Stomach (tissue), 4 donors: ENCODE results near the gene NLGN1.

Experiments
- POLR2A ChIP-seq, 4 donors: fragments of 450-650 bp; IDR thresholded peaks; one replicate each; pipeline ENCODE4 v1.6.1; 2016; ENCODE audit warnings: antibody characterized with exemption in 4 of 4, control low read depth in 2 of 4, mild to moderate bottlenecking in 1 of 4, moderate library complexity in 1 of 4
- POLR2AphosphoS5 ChIP-seq, 3 donors: sonication (generic); formaldehyde crosslinking; IDR thresholded peaks; one replicate each; pipeline ENCODE4 v1.6.1; 2016; ENCODE audit warnings: antibody characterized with exemption in 3 of 3
- TF ChIP-seq, protein P1 (sequence below), 7 experiments: fragments of 450-650 bp in 4 of 7; fragments of 200-600 bp in 3 of 7; sonication (generic) in 3 of 7; IDR thresholded peaks; one replicate each; pipeline ENCODE4 v1.5.1; 2016 to 2019; ENCODE audit warnings: antibody characterized with exemption in 7 of 7, control low read depth in 2 of 7, mild to moderate bottlenecking in 1 of 7

DNA sequence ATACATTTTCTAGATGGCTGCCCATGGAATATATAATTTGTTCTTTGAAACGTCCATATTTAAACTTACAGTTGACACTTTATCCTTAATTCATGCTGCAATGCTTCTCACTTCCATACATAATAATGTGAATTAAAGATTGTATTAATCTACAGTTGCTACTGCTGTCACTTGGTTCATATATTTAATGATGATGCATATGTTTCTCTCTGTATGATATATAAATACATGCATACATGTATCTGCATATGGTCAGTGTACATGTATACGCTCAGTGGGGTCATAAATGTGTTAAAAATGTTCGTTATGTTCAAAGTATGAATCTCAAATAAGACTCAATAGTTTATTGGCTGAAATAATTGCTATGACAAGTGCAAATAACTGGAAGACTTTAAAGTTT lies 382.5 kb downstream of the NLGN1 start:
- TF ChIP-seq, protein P1, sequence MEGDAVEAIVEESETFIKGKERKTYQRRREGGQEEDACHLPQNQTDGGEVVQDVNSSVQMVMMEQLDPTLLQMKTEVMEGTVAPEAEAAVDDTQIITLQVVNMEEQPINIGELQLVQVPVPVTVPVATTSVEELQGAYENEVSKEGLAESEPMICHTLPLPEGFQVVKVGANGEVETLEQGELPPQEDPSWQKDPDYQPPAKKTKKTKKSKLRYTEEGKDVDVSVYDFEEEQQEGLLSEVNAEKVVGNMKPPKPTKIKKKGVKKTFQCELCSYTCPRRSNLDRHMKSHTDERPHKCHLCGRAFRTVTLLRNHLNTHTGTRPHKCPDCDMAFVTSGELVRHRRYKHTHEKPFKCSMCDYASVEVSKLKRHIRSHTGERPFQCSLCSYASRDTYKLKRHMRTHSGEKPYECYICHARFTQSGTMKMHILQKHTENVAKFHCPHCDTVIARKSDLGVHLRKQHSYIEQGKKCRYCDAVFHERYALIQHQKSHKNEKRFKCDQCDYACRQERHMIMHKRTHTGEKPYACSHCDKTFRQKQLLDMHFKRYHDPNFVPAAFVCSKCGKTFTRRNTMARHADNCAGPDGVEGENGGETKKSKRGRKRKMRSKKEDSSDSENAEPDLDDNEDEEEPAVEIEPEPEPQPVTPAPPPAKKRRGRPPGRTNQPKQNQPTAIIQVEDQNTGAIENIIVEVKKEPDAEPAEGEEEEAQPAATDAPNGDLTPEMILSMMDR (IDR thresholded peaks at IDR 0.05) = no peak
- TF ChIP-seq POLR2A (IDR thresholded peaks at IDR 0.05) (no peak), POLR2AphosphoS5 (IDR thresholded peaks at IDR 0.05) (no peak)
